GM12875 (cell line): ENCODE results near the gene S100A2.
A peak's percentile ranks its signal among the peaks of the same experiment; 100 is the strongest.

Source experiments
- H3K4me3 ChIP-seq: one replicate; pipeline ENCODE4 v1.5.1; 2011; ENCODE audit warnings: low read depth, low read length, control low read depth
- TF ChIP-seq, protein P1 (sequence below): IDR thresholded peaks from 2 replicates; pipeline ENCODE4 v1.5.1; 2011; ENCODE audit warnings: low read depth, mild to moderate bottlenecking, control low read depth, inconsistent platforms, low read length, moderate library complexity, borderline replicate concordance; ENCODE audit not compliant: insufficient read depth

S100A2 gene

DNA sequence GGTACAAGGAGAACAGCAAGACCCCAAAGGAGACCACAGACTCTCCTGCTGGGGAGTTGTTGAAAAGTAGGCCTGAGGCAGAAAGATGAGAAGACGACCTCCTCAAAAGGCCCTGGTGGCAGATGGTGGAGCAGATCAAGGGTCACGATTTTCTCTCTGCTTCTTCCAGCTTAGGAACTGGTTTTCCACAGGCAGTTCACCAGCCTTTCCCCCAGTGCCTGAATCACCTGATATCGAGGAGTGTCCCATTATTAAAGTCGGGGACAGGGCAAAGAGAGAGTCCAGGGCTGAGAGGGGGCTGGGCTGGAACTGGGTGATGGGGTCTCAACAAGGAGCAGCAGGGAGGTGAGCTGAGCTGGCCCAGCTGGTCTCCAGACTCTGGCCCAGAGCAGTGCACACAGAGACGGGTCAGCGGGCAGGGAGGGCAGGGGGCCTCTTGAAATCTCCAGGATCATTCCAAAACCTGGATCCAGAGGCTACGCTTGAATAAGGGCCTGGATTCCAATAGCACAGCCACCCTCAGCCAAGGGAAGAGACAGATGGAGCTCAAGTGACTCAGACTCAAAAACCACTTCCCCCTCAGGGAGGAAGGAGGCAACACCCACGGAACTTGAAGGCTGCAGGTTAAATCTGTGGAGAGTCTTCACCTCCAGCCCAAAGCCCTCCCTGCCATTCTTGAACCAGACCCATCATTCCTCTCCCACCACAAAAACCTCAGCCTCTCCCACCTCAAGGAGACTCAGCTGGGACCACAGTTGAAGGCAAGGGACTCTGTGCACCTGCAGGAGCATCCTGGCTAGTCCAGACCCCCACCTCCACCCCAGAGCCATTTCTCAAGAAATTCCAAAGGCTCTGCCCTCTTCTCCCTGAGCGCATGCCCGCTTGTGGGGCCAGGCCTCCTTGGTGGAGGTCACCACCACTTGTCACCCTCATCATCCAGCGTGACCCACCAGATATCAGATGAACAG lies 25.0 kb downstream of the S100A2 start, which contains the start of gene S100A5:
Gene S100A5, minus strand, starts transcription at position 541 of the 968 bp plus-strand sequence. CDS start 743 bp downstream, outside the sequence.
- no peak within 1 kb of the TSS for H3K4me3 ChIP-seq
- TF ChIP-seq, protein P1, sequence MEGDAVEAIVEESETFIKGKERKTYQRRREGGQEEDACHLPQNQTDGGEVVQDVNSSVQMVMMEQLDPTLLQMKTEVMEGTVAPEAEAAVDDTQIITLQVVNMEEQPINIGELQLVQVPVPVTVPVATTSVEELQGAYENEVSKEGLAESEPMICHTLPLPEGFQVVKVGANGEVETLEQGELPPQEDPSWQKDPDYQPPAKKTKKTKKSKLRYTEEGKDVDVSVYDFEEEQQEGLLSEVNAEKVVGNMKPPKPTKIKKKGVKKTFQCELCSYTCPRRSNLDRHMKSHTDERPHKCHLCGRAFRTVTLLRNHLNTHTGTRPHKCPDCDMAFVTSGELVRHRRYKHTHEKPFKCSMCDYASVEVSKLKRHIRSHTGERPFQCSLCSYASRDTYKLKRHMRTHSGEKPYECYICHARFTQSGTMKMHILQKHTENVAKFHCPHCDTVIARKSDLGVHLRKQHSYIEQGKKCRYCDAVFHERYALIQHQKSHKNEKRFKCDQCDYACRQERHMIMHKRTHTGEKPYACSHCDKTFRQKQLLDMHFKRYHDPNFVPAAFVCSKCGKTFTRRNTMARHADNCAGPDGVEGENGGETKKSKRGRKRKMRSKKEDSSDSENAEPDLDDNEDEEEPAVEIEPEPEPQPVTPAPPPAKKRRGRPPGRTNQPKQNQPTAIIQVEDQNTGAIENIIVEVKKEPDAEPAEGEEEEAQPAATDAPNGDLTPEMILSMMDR, result no peak

DNA sequence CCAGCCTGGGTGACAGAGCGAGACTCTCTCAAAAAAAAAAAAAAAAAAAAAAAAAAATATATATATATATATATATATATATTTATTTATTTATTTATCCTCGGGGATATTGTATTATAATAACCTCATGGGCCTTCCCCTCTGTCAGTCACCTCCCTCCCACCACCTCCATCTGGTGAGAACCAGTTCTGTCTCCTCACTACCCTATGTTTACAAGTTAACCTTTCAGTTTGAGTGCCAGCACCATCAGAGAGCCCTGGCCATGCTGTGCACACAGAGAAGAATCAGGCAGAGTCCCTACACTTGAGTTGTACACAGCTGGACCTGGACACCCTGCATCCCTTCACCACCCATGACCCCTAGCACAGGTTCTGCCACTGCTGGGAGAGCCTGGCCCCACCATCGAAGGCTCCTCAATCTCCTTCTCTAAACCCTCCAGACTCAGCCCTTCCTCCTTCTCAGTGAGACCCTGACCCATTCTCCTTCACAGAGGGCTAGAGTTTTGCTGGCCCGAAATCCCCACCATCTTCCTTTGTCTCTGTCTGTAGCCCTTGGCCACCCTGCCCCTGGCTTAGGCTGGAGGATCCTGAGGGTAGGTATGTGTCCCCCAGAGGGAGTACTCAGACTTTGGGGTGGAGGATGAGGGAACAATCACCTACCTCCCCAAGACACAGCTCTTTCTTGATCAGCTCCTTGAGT lies 26.1 kb downstream of the S100A2 start:
- H3K4me3 ChIP-seq, result no peak overlapping the region
- TF ChIP-seq, protein P1, result no peak

DNA sequence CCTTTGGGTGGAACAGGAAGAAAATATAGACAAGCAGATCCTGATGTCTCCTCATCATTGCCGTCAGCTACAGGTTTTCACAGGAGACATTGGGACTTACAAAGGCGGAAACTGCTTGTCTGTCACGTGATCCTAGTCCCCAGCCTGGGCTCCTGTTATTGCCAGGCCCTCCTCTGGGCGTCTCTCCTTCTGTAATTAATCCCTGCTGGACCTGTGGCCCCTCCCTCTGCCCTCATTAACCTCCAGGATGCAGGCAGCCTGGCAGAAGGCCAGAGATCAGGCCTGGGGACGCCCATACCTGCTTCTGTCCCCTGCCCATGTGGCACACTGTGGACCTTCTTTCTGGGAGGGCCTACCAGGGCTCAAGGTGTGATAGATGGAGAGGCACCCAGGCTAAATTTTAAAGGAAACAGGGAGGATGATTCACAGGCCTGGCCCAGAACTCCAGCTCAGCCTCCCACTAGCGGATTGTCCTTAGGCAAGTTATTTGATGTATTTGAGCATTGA lies 27.3 kb downstream of the S100A2 start:
- H3K4me3 ChIP-seq, result no peak overlapping the region
- TF ChIP-seq, protein P1, result no peak

DNA sequence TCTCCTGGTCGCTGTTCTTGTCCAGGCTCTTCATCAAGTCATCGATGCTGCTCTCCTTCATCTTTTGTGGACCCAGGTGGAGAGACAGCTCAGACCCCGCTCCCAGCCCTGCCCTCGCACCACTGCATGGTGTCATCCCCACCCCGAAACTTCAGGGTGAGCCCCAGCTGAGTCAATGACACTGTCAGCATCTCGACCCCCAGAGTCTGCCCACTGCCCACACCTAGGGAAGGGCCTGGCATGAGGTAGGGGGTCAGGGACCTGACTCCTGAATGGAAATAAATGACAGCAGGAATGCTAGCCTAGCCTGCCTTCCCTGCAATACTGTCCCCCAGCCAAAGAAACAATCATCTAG lies 28.3 kb downstream of the S100A2 start:
- H3K4me3 ChIP-seq, result no peak overlapping the region

DNA sequence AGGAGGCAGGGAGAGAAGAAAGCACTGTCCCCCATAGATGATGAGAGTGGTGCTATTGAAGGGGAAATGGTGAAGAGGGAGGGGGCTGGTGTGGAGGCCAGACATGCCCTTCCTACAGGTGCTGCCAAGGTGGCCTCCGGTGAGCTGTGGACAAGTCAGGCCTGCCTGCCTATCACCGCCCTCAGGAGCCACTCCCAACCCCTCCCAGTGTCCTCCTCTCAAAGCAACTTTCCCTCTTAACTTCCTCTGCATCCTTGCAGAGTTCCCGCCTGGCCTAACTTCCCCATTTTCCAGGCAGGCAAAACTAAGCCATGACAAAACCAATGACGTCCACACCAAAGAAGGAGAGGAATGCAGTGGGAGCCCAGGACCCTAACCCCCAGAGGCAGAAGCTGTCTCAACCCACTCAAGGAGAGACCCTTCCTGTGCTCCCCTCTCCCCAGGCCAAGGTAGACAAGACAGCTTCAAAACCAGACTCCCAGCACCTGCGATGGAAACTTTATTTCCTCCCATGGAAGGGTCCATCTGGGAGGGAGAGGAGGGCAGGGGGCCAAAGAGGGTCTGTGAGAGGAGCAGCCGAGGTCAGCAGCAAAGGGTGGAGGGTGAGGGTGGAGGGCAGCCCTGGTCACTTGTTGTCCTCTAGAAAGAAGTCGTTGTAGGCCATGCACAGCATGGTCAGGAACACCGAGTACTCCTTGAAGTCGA lies 28.8 kb downstream of the S100A2 start:
- TF ChIP-seq, protein P1, result no peak
- H3K4me3 ChIP-seq, result no peak overlapping the region

More for the DNA sequence above, 28.3 kb downstream of the S100A2 start:
- TF ChIP-seq, protein P1, result no peak

DNA sequence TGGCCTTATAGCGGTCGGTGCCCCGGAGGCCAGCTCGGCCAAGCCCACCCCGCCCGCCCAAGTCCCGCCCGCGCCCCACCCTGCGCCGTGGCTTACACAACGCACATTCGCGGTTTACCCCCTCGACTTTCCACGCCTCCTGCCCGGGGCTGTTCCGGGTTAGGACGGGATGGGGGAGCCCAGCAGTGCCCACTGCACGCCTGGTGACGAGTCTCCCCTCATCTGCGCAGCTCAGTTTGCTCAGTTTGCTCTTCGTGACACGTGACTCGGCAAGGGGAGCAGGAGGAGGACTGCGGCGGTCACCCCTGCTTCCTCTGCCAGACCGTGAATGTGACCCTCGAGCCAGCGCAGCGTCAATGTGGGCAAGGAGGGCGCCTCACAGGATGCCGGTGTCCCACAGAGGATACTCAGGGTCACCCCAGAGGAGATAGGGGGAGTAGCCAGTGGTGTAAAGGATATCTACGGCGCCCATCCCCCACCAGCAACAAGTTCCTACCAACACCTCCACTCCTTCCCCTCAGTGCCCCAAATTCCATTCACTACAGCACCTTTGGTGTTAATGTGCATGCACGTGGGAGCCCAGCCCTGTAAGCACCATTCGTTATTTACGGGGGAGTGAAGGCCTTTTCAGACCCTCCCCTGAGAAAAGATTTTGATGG lies 29.5 kb downstream of the S100A2 start:
- peak overlapping the region; percentile 47 for H3K4me3 ChIP-seq
- TF ChIP-seq, protein P1, result no peak
